ENCODE results near the gene TMEM54.

- TF ChIP-seq, protein P1, sequence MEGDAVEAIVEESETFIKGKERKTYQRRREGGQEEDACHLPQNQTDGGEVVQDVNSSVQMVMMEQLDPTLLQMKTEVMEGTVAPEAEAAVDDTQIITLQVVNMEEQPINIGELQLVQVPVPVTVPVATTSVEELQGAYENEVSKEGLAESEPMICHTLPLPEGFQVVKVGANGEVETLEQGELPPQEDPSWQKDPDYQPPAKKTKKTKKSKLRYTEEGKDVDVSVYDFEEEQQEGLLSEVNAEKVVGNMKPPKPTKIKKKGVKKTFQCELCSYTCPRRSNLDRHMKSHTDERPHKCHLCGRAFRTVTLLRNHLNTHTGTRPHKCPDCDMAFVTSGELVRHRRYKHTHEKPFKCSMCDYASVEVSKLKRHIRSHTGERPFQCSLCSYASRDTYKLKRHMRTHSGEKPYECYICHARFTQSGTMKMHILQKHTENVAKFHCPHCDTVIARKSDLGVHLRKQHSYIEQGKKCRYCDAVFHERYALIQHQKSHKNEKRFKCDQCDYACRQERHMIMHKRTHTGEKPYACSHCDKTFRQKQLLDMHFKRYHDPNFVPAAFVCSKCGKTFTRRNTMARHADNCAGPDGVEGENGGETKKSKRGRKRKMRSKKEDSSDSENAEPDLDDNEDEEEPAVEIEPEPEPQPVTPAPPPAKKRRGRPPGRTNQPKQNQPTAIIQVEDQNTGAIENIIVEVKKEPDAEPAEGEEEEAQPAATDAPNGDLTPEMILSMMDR (IDR thresholded peaks at IDR 0.05), result no peak
- no peak for TF ChIP-seq POLR2A (IDR thresholded peaks at IDR 0.05)
These were observed 726 bp downstream of the TMEM54 start for GRCh38 chr1:32900371-32900955.
